Retina (tissue), 1 donor: ENCODE results near the gene CAMTA1.

Experiments
- DNase-seq: peaks from one replicate; pipeline ENCODE4 v3.0.0-alpha.2; 2016

CAMTA1 gene

DNA sequence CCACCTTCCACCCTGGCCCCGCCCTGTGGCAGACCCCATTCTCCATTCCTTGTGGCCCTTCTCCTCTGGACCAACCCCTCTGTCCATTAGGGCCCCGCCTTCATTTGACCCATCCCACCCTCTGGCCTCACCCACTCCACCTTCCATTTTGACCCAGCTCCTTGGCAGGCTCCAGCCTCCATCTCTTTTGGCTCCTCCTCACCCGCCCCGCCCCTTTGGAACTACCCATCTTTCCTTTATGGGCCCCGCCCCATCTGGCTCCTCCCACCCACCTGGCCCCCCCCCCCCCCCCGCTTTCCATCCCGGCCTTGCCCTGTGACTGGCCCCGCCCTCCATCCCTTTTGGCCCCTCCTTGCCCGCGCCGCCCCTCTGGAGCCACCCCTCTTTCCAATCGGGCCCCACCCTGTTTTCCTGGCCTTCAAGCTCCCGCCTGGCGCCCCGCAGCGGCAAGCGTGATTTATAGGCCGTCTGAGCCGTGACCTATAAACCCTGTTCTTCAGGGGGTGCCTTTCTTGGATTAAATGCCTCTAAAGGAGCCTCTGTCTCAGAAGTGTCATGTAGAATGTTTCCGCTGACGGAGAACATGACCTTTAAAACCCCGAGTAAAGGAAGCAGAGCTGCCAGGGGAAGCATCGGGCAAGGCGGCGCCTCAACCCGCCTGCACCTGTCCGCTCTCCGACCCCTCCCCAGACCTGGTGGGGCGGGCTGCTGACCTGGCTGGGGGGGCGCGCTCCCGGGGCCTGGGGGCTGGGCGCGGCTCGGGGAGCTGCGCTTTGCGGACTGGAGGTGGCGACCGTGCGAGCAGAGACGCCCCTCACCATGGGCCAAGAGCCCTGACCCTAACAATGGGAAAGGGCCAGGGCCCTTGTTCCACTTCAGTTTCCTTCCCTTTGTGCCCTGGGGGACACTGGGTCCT, 178.0 kb downstream of the CAMTA1 start:
- DNase-seq, result peak; percentile 54

DNA sequence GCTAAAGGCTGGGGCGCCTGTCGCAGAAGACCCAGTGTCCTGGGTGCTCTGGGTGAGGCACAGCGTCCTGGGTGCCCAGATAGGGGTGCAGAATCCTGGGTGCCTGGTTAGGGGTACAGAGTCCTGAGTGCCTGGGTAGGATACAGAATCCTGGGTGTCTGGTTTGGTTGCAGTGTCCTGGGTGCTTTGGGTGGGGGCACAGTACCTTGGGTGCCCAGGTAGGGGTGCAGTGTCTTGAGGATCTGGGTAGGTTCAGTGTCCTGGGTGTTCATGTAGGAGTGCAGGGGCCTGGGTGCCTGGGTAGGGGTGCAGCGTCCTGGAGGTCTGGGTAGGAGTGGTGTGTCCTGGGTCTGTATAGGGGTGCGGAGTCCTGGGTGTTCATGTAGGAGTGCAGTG, 178.7 kb downstream of the CAMTA1 start:
- DNase-seq, result no peak

DNA sequence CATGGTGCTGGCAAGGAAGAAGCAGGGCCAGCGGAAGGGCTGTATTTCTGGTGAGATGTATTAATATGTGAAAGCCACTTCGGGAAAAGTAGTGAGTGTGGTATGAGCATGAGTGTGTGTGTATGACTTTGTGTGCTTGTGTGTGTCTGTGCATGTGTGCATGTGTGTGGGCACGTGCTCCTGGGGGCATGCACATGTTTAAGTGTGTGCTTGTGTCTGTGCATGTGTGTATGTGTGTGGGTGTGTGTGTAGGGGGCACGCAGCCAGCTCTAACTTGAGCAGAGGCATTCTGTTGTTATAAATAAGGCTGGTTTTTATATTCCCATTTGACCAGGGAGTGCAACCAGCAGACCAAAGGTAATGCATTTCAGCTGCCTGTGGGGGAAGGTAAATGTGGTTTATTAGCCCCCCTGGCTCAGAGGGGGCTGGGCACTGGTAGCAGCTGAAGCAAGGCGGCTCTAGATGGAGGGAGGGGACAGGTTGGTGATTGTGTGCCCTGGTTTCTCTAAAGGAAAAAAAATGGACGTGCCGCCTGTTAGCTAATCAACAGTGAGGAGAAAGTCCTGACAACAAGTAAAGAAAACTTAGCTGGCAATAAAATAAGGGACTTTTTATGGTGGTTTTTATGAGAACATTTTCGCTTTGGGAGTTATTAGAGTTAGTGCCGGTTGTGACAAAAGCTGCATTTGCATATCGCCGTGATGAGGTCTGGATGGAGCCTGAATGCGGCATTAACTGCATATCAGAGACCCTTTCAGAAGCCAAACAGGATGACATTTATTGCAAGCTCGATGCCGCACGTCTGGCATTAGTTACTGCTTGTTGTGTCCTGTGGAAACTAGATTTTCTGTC, 180.1 kb downstream of the CAMTA1 start:
- DNase-seq, result peak; percentile 61

DNA sequence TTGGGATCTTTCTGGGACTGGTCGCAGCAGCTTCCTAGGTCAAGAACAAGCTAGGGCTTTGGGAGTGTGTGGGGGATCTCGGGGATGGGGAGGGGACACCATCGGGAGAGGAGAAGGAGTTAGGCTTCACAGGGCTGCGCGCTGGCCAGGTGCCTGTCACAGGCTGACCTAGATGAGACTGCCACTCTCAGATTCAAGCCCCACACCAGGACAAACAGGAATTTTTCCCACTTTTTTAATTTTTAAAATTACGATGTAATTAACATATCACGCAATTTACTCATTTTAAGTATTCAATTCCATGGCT, 180.6 kb downstream of the CAMTA1 start:
- DNase-seq, result no peak

DNA sequence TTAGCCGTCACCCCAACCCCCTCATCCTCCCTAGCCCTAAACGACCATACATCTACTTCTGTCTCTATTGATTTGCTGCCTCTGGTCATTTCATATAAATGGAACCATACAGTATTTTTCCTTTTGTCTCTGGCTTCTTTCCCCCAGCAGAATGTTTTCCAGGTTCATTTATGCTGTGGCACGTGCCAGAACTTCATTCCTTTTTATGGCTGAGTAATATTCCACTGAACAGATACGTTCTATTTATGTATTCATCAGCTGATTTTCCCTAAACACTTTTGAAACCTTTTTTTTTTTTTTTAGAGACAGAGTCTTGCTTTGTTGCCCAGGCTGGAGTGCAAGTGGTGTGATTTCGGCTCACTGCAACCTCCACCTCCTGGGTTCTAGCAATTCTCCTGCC, 181.1 kb downstream of the CAMTA1 start:
- DNase-seq, result no peak

DNA sequence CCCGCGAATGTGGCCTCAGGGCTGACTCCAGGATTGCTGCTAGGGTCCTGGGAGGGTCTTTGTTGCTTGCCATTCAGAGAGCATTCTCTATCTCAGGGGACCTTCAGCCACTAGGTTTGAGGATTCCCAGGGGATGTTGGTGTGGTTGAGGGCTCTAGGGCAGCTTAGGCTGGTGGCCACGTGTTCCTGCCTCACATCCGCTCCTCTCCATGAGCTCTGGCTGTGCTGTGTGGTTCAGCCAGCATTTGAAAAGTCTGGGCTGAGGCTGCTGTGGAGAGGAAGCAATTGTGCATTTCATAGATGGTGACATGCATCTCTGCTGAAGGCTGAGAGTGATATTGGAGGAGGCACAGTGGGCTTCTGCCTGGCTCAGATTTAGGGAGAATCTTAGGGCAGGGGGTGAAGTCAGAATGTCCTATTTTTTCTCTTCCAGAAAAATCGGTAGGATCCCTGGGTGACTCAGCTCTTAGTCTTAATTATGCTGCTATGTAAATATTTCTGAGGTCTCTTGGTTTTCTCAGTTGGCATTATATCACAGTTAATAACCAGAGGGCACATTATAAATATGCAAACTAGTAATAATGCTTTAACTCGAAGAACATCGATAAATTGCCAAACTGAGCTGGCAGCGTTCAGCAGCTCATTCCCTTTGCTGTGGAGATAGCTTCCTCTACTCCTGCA, 182.3 kb downstream of the CAMTA1 start:
- DNase-seq, result no peak

DNA sequence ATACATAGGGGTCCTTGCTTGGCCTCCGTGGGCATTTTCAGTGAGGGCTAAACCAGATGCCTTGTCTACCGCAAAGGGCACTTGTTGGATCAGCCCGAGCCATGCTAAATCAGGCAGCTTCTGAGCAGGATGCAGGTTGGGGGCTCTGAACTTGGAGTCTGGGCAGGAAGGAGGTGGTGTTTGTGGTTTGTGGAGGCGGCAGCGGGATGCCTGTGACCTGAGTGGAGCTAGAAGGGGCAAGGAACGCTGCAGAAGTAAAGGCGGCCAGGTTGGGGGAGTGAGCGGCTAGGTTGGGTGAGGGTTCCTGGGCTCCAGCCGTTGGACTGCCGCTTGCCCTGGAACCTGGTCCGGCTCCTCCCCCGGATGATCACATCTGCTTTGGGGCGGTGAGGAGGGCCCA, 183.9 kb downstream of the CAMTA1 start:
- no peak for DNase-seq

DNA sequence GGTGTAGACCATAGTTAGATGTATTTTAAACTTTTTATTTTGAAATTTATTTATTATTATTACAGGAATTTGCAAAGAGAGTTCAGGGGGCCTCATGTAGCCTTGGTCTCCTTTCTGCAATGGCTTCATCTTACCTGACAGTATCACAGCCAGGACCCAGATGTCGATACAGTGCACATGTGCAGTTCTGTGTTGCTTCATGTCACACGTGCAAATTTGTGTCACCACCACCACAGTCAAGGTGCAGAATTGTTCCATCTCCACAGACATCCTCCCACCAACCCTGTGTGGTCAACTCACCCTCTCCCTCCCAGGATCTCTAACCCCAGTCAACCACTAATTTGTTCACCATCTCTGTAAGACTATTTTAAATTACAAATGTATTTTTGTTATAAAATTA, 184.5 kb downstream of the CAMTA1 start:
- DNase-seq, result no peak

DNA sequence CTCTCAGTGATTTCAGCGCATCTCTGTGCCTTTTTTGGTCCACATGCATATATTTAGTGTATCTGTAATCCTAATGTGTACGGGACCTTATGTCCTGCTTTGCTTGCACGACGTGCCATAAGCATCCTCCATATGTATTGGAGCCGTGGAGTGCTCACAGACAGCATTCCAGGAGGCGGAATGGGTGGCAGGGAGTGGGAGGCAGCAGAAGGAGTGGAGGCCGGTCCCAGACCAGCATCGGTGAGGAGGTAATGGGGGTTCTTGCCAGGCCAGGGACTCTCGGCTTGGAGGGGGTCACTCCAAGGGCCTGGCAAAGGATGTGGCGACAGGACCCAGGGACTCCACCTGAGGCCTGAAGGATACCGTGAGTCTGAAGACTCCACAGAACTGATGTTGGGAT, 185.0 kb downstream of the CAMTA1 start:
- DNase-seq, result no peak

DNA sequence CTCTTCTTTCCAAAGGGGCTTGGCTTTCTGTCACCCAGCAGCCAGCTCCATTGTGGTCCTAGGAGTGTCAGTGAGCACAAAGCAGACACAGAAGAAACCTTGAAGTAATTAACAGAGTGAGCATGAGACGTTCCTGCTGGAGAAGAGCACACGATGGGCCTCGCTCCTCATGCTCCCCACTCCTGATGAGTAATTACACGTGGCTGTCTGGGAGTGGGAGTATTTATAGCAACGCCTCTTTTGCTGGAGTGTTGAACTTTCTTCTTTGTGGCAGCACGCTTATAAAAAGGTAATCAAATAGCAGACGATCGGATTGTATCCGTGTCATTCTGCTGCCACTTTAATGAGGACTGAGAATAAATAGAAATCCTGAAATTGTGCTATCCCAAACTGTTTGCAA, 185.8 kb downstream of the CAMTA1 start:
- DNase-seq, result no peak

DNA sequence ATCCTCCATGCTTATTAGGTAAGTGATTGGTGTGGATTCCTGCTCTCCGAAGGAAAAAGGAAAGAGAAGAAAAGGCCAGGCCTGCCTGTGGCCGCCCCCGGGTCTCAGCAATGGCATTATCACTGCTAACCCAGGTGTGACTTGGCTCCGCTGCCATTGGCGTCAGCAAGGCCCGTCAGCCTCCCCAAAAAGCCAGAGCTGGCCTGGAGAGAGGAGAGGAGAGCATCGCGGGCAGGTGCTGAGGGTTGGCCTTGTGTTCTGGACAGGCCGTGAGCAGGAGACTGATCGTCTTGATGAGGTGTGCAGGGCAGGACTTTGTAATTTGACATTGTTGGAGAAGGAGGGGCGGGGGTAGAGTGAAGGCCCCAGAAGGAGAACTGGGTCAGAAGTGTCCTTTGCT, 186.4 kb downstream of the CAMTA1 start:
- DNase-seq, result no peak

DNA sequence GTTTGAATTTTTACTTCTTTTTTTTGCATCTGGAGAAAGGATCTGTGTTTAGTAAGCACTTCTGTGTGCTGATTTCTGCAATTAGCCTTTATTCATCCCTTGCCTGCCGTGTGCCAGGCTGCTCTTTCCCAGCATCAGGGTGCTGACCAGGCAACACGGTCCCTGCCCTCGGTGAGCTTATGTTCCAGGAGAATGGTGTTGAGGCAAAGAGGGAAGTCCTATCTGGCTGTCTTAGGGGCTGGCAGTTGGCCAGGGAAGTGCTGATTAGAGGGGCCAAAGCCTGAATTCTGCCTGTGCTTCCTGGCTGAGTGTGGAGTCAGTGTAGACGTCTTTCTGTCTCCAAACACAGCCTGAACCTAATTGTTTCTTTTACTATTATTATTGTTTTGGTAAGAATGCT, 187.1 kb downstream of the CAMTA1 start:
- DNase-seq, result no peak

DNA sequence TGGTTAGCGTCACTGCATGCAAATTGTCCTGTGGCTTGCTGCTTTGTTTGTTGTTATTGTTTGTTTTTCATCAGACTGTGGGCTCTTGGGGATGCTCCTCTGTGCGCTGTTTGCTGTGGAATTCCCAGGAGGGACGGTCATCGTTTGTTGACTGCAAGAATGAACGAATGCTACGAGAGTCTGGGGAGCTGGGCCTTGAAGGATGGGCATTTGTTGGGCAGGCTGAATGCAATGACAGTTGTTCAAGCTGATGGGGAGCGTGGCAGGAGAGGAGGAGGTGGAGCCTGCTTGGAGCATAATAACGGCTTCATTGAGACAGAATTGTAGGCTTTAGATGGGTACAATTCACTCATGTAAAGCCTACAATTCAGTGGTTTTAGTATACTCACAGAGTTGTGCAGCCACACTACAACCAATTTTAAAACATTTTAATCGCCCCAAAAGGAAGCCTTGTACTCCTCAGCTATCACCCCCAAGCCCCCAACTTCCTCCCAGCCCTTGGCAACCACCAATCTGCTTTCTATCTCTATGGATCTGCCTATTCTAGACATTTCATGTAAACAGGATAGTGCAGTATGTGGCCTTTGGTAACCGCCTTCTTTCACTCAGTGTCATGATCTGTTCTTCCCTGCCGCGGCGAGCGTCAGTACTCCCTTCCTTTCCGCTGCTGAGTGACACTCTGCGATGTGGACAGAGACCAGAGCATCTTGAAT, 190.2 kb downstream of the CAMTA1 start:
- no peak for DNase-seq

DNA sequence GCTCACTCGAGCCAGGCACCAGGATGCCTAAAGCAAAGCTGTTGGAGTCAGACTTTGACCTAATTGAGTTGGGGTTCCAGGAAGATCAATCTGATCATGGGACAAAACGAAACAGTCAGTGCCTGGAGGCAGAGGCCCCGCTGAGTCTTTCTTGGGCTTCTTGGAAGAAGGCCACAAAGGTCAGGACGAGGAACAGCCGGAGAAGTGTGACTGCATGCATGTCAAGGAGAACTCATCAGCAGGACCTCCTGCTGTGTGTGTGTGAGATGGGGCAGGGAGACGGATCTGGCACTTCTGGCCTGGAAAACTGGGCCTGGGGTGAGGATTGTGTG, 190.8 kb downstream of the CAMTA1 start:
- DNase-seq, result peak; percentile 62

DNA sequence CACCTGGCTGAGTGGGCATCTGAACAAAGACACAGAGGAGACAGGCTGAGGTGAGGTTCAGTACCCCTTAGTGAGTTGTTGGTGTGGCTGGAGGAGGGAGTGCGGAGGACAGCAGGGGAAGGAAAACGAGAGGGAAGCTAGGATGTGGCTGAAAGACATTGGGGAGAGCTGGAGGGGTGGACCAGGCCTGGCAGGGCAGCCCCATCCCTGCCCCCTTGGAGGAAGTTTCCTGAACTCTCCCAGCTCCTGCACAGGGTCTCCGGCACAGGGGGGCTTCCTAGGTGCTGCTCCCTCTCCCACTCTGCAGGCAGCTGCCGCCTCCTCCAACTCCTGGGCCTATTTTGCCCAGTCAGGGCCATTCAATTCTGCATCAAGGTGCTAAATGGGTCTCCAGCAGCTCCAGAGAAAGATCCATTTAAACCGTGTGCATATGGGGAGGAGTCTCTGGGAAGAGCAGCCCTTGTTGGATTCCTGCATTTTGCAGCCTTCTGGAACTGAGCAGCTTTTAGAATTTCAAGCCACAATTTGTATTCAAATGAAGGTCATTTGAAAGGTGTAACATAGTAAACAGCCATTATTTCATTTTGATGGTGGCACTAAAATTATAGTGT, 193.9 kb downstream of the CAMTA1 start:
- no peak for DNase-seq

DNA sequence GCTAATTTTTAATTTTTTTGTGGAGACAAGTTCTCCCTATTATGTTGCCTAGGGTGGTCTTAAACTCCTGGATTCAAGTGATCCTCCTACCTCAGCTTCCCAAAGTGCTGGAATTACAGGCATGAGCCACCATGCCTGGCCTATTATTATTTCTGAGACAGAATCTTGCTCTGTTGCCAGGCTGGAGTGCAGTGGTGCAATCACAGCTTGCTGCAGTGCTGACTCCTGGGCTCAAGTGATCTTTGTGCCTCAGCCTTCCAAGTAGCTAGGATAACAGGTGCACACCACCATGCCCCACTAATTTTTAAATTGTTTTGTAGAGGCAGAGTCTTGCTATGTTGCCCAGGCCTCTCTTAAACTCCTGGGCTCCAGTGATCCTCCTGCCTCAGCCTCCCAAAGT, 196.3 kb downstream of the CAMTA1 start:
- DNase-seq, result no peak

DNA sequence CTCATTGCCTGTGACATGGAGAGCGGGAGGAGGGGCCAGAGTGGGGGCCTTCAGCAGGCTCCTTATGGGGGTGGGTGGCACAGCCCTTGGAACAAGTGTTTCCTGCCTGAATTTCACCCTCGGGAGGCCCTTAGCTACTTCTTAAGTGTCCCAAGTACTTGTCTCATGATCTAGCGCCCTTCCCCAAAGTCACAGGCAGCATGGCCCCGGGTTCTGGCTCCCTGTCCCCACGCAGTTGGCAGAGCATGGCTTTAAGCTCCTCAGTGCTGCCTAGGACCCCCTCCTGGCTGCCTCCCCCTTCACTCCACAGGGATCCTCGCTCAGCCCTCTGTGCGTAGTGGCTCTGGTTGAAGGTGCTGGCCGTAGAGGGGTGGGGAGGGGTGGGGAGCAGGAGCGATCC, 197.2 kb downstream of the CAMTA1 start:
- DNase-seq, result no peak

DNA sequence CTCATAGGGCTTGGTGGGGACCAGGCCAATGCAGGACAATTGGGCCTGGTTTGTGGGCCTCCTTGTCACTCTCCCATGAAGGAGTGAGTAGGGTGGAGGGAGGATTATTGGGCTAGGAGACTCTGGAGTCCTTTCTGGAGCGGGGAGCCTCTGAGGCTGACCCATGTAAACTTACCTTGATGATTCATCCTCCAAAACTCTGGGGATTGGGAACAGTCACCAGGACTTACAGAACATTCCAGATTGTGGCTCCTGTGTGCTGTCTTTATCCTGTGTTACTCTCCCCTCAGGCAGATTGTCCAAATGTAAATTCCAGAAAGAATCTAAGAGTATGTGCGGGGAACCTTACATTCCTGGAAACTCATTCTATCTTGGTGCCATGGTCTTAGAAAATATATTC, 197.6 kb downstream of the CAMTA1 start:
- no peak for DNase-seq

DNA sequence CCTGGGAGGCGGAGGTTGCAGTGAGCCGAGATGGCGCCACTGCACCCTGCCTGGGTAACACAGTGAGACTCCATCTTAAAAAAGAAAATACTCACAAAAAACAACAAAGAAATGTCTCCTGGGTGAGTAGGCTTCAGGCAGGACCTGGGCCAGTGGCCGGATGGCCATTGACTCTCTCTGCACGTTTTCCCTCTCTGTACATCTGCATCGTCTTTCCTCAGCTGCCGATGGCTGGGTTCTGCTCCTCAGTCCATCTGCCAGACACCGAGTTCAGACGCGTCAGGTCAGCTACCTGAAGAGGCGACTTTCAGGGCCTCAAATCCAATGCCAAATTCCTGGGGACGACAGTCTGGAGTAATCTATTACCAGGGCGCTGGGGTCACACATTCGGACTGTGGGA, 199.3 kb downstream of the CAMTA1 start:
- no peak for DNase-seq

DNA sequence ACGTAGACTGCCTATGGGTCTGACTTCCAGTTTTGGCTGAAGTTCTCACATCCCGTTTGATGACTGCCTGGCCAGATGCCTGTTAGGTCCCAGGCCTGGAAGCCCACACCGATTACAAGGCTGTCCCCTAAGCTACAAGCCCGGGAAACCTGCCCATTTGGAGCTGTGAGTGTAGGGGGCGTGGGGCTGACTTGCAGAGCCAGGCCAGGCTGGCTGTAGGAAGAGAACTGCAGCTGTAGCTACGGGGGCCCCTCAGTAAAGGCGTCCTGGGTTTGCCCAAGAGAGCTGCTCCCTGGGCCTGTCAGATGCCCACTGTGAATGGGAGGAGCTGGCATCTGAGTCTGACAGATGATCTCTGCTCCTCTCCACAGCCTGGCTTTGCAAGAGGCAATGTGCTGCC, 199.7 kb downstream of the CAMTA1 start:
- no peak for DNase-seq

DNA sequence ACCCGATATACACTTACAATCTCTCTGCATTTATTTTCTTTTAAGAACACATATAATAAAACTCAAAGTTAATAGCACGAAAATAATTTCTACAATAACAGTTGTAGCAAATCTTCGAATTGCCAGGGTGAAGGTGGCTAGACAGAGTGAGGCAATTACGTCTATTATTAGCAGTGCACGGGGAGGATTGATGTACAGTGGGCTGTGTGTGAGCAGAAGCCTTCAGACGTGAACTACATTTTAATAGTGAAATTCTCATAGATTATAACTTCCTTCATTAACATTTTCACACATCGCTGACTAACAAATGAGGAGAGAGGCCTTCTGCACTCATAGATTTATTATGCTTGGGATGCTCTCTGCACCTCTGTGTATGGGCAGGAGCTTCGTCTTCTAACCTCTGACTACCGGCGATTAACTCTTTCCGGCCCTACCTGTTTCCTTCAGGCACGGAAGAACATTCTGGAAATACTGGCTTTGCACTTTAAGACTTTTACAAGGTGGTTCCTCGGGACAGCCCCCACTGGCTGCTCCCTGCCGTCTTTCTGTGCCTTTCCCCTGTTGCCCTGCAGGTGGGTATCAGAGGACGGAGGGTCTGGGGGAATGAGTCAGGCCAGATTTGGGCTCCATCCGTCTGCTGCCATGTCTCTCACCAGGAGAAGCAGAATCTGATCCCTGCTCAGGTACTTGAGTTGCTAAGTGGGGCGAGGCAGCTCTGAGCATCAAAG, 200.5 kb downstream of the CAMTA1 start:
- DNase-seq, result no peak

DNA sequence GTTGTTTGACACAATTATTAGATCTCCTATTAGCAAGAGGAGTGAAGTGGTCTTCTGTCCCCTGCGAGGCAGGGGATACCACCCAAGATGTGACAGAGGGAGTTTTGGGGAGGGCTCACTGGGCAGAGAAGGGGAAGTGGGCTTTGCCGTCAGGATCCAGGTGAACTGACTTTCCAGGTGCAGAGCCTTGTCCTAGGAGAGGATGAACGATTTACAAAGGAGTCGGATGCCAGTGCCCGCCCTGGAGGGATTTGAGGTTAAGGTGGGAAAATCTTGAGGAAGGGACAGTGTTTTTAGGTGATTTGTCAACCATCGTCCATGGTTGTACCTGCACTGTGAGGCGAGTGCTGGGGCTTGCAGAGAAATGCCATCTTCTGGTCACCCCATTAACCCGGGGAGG, 201.0 kb downstream of the CAMTA1 start:
- DNase-seq, result no peak
